GM12864 (cell line): ENCODE results near the gene PEBP1.
A peak's percentile ranks its signal among the peaks of the same experiment; 100 is the strongest.

Source experiments
- DNase-seq: peaks from one replicate; pipeline ENCODE4 v3.0.0-alpha.2; 2011; ENCODE audit warnings: low read depth
- H3K4me3 ChIP-seq: 2 replicates; pipeline ENCODE4 v1.5.1; 2011; ENCODE audit warnings: mild to moderate bottlenecking, low read depth, low read length, control low read depth
- TF ChIP-seq, protein P1 (sequence below): IDR thresholded peaks from 2 replicates; pipeline ENCODE4 v1.5.1; 2011; ENCODE audit warnings: low read depth, mild to moderate bottlenecking, moderate library complexity, low read length, control low read depth, inconsistent platforms; ENCODE audit errors: missing control alignments

Gene PEBP1

DNA sequence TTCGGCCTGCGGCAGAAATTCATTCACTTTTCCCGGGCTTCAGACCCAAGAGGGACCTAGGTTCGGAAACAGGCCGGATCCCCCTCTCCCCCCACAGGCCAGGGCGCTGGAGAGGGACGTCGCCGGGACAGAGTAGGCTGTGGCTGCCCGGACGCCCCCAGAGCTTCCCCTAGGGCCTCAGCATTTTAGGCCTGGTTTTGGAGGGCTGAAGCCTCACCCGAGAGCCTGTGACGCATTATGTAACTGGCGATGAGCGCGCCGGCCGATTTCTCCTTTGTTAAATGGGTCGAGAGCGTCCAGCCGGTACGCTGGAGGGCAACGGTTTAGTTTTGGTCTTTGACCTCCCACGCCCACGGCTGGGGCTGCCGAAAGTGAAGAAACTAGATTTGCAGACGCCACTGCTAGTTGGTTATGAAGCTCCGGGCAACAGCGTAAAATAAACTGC lies 657 bp downstream of the PEBP1 start:
- peak overlapping the region; percentile 97 for H3K4me3 ChIP-seq
- TF ChIP-seq, protein P1, sequence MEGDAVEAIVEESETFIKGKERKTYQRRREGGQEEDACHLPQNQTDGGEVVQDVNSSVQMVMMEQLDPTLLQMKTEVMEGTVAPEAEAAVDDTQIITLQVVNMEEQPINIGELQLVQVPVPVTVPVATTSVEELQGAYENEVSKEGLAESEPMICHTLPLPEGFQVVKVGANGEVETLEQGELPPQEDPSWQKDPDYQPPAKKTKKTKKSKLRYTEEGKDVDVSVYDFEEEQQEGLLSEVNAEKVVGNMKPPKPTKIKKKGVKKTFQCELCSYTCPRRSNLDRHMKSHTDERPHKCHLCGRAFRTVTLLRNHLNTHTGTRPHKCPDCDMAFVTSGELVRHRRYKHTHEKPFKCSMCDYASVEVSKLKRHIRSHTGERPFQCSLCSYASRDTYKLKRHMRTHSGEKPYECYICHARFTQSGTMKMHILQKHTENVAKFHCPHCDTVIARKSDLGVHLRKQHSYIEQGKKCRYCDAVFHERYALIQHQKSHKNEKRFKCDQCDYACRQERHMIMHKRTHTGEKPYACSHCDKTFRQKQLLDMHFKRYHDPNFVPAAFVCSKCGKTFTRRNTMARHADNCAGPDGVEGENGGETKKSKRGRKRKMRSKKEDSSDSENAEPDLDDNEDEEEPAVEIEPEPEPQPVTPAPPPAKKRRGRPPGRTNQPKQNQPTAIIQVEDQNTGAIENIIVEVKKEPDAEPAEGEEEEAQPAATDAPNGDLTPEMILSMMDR, result no peak
- DNase-seq, result peak; percentile 36

- no peak for DNase-seq
- TF ChIP-seq, protein P1, result no peak
- peak overlapping the region; percentile 97 for H3K4me3 ChIP-seq
Observed at GRCh38 chr12:118137148-118137678, 1.3 kb downstream of the PEBP1 start.

DNA sequence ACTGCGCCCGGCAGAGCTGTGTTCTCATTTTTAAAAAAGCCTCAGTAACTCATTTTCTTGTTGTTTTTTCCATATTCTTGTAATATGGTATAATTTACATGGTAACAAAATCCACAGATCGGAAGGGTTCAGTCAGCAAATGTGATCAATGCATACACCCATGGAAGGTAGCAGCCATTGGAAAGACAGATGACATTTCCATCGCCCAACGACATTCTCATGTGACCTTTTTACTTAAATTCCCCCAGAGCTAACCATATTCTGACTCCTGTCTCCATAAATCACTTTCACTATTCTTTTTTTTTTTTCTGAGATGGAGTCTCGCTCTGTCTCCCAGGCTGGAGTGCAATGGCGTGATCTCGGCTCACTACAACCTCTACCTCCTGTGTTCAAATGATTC lies 4.9 kb downstream of the PEBP1 start:
- no peak for DNase-seq
- H3K4me3 ChIP-seq, result no peak overlapping the region
- TF ChIP-seq, protein P1, result no peak

DNA sequence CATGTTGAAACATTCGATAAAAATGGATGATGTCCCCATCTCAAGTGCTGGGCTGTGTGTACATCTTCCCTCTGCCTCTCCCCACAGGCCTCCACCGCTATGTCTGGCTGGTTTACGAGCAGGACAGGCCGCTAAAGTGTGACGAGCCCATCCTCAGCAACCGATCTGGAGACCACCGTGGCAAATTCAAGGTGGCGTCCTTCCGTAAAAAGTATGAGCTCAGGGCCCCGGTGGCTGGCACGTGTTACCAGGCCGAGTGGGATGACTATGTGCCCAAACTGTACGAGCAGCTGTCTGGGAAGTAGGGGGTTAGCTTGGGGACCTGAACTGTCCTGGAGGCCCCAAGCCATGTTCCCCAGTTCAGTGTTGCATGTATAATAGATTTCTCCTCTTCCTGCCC lies 8.6 kb downstream of the PEBP1 start:
- DNase-seq, result no peak
- TF ChIP-seq, protein P1, result no peak
- no peak overlapping the region for H3K4me3 ChIP-seq

GRCh38 chr12:118145113-118145797 lies 9.3 kb downstream of the PEBP1 start:
- DNase-seq, result peak; percentile 44
- H3K4me3 ChIP-seq, result no peak overlapping the region
- TF ChIP-seq, protein P1, result no peak

GRCh38 chr12:118145798-118146156 lies 9.9 kb downstream of the PEBP1 start:
- TF ChIP-seq, protein P1, result no peak
- no peak overlapping the region for H3K4me3 ChIP-seq
- DNase-seq, result no peak

DNA sequence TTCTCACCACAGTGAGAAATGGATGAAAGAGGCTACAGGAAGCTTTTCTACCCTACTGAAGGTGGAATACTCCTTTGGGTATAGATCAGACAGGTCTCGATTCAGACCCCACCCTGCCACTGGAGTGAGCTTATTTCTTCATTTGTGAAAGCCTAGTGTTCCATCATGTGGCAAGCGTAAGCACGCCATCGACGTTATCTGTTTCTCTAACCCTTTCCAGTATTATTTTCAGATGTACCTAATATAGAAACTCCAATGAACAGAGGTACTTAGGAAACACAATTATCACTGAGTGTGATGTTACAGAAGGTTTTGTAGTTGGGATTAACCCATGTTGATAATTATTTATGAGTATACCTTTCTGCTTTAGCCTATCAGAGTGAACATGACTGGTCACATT lies 12.4 kb downstream of the PEBP1 start:
- DNase-seq, result no peak
- TF ChIP-seq, protein P1, result no peak
- H3K4me3 ChIP-seq, result no peak overlapping the region
